ENCODE results near the gene MEGF11.

DNA sequence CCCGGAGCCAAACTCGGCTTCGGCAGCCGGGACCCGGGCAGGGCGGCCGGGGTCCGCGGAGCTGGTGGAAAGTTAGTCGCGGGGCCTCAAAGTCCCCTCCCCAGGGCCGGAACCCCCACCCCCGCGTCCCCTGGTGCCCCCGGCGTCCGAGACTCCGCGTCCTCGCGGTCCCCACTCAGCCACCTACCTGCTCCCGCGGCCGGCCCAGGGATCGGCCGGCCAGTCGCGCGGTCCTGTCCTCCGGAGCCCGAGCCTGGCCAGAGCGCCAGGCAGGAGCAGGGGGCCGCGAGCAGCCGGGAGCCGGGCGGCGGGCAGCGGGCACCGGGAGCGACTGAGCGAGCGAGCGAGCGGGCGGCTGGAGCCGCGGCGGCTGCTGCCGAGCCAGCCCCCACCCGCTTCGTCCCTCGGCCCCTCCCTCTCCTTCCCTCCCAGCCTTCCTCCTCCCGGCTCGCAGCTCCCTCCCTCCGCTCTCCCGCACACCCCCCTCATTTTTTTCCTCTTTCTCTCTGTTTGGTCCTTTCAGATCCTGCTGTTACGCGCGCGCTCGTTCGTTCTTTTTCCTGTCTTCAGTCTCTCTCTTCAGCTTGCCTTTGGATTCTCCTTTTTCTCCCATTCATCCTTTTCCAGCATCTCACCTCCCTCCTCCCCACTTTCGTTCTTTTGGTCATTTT lies at the start of gene MEGF11:
- no peak for TF ChIP-seq CTCF (IDR thresholded peaks at IDR 0.05; ENCODE audit: insufficient read depth, low read length, poor library complexity, severe bottlenecking)
- 0 out of 2 replicates have a peak, but pooled peaks have one; percentile 23 for TF ChIP-seq EZH2phosphoT487 (conservative IDR thresholded peaks at IDR 0.05; ENCODE audit: low read length)
